ENCODE data around the gene ACTG1. TPM values are rescaled to one million over a fixed set of nuclear protein-coding genes. Genes with fewer than 3 reads are reported as not detected.
A peak's percentile ranks its signal among the peaks of the same experiment; 100 is the strongest.

Gene ACTG1
- total RNA-seq, 1 donor from 2014 or later = 3,444 TPM

GRCh38 chr17:81481815-81482505 lies 30.6 kb downstream of the ACTG1 start:
- no peak for DNase-seq (ENCODE audit: low read depth in 2 of 2)

GRCh38 chr17:81481073-81481799 lies 31.4 kb downstream of the ACTG1 start:
- peak; percentile 62 to 85 for DNase-seq (ENCODE audit: low read depth in 2 of 2)

GRCh38 chr17:81480140-81481072 lies 32.2 kb downstream of the ACTG1 start:
- peak in 1 of 2 donors; percentile 35 for DNase-seq (ENCODE audit: low read depth in 2 of 2)

- DNase-seq (ENCODE audit: low read depth in 2 of 2) = no peak
Observed at GRCh38 chr17:81479175-81480071, 33.2 kb downstream of the ACTG1 start.

GRCh38 chr17:81478119-81478518 lies 34.5 kb downstream of the ACTG1 start:
- no peak for DNase-seq (ENCODE audit: low read depth in 2 of 2)

GRCh38 chr17:81477173-81477572 lies 35.4 kb downstream of the ACTG1 start:
- DNase-seq (ENCODE audit: low read depth in 2 of 2) = no peak

- DNase-seq (ENCODE audit: low read depth in 2 of 2) = no peak
Observed at GRCh38 chr17:81476635-81477034, 36.0 kb downstream of the ACTG1 start.

GRCh38 chr17:81476097-81476496 lies 36.5 kb downstream of the ACTG1 start:
- no peak for DNase-seq (ENCODE audit: low read depth in 2 of 2)

GRCh38 chr17:81474958-81475357 lies 37.6 kb downstream of the ACTG1 start:
- no peak for DNase-seq (ENCODE audit: low read depth in 2 of 2)

- DNase-seq (ENCODE audit: low read depth in 2 of 2) = no peak
Observed at GRCh38 chr17:81473019-81473418, 39.6 kb downstream of the ACTG1 start.

GRCh38 chr17:81471818-81472456 lies 40.7 kb downstream of the ACTG1 start:
- no peak for DNase-seq (ENCODE audit: low read depth in 2 of 2)

GRCh38 chr17:81470944-81471817 lies 41.4 kb downstream of the ACTG1 start:
- no peak for DNase-seq (ENCODE audit: low read depth in 2 of 2)

- no peak for DNase-seq (ENCODE audit: low read depth in 2 of 2)
Observed at GRCh38 chr17:81470270-81470943, 42.2 kb downstream of the ACTG1 start.

GRCh38 chr17:81469266-81469665 lies 43.3 kb downstream of the ACTG1 start:
- DNase-seq (ENCODE audit: low read depth in 2 of 2) = no peak

GRCh38 chr17:81468770-81469121 lies 43.9 kb downstream of the ACTG1 start:
- DNase-seq (ENCODE audit: low read depth in 2 of 2) = no peak

GRCh38 chr17:81468111-81468769 lies 44.4 kb downstream of the ACTG1 start:
- DNase-seq (ENCODE audit: low read depth in 2 of 2) = no peak

GRCh38 chr17:81466564-81467472 lies 45.8 kb downstream of the ACTG1 start:
- DNase-seq (ENCODE audit: low read depth in 2 of 2) = no peak

All from lung microvascular endothelial cell (primary cell).